Measurements from ENCODE around the gene OR2A1.
"Not testable (repeated sequence)": the region's sequence is repeated elsewhere in the genome, so short reads cannot be mapped to it uniquely, and the experiment has no call there.

GRCh38 chr7:144291607-144292006, 20.6 kb upstream of the OR2A1 start:
- TF ChIP-seq CTCF (optimal IDR thresholded peaks at IDR 0.05 in 1 of 3, IDR thresholded peaks at IDR 0.05 in 1 of 3, conservative IDR thresholded peaks at IDR 0.05 in 1 of 3; ENCODE audit: extremely low read depth in 1 of 3, insufficient read depth in 2 of 3, low read length in 3 of 3); EZH2 (IDR thresholded peaks at IDR 0.05; ENCODE audit: low read length): not testable (repeated sequence)
